HEK293 (cell line): ENCODE measurements around the gene PFAS.

ENCODE experiments used
- CTCF ChIA-PET: fragments of 350-600 bp; formaldehyde crosslinking; extraction: SDS; loops from one replicate; lab custom pipeline; 2021; ENCODE audit warnings: antibody characterized with exemption; lab: Yijun Ruan, JAX
- POLR2A ChIA-PET: fragments of 300-600 bp; formaldehyde crosslinking; extraction: SDS; loops from one replicate; lab custom pipeline; 2020; ENCODE audit warnings: antibody characterized with exemption, inconsistent platforms; lab: Yijun Ruan, JAX
- H3K27ac ChIP-seq: fragments of 200-500 bp; sonication (Bioruptor generic); 2 replicates; pipeline ENCODE4 v1.5.1; 2014; ENCODE audit warnings: low read depth, low read length, control low read depth, inconsistent platforms; ENCODE audit errors: extremely low read depth
- H3K36me3 ChIP-seq, 2 experiments: fragments of 200-500 bp in 1 of 2; sonication (Bioruptor generic) in 1 of 2; 1 replicate in 1 of 2; 2 replicates in 1 of 2; pipeline ENCODE4 v1.5.1; 2014 to 2017; ENCODE audit warnings: inconsistent platforms in 2 of 2, low read length in 2 of 2; ENCODE audit not compliant: control insufficient read depth in 2 of 2, insufficient read depth in 1 of 2
- H3K4me1 ChIP-seq: fragments of 200-500 bp; sonication (Bioruptor generic); 2 replicates; pipeline ENCODE4 v1.5.1; 2014; ENCODE audit warnings: mild to moderate bottlenecking, low read length, inconsistent platforms; ENCODE audit not compliant: control insufficient read depth, insufficient read depth
- H3K4me3 ChIP-seq: 2 replicates; pipeline ENCODE4 v1.5.1; 2011; ENCODE audit warnings: low read depth, mild to moderate bottlenecking, control low read depth, low read length, moderate library complexity
- H3K9me3 ChIP-seq: fragments of 200-500 bp; sonication (Bioruptor generic); 2 replicates; pipeline ENCODE4 v1.5.1; 2014; ENCODE audit warnings: low read depth, low read length, inconsistent platforms; ENCODE audit not compliant: control insufficient read depth, insufficient read depth
- GLI4 ChIP-seq: fragments of 450-650 bp; formaldehyde crosslinking; IDR thresholded peaks from 2 replicates; pipeline ENCODE4 v1.5.1; 2016; ENCODE audit warnings: missing biosample characterization, missing genetic modification characterization
- KLF8 ChIP-seq: fragments of 450-650 bp; formaldehyde crosslinking; IDR thresholded peaks from 2 replicates; pipeline ENCODE4 v1.5.1; 2016; ENCODE audit warnings: missing biosample characterization, missing genetic modification characterization
- SCRT2 ChIP-seq: fragments of 450-650 bp; formaldehyde crosslinking; IDR thresholded peaks from 2 replicates; pipeline ENCODE4 v1.5.1; 2016; ENCODE audit warnings: missing biosample characterization, missing genetic modification characterization
- WT1 ChIP-seq: fragments of 450-650 bp; formaldehyde crosslinking; IDR thresholded peaks from 2 replicates; pipeline ENCODE4 v1.5.1; 2016; ENCODE audit warnings: missing biosample characterization, missing genetic modification characterization
- ZBTB48 ChIP-seq: fragments of 450-650 bp; formaldehyde crosslinking; IDR thresholded peaks from 2 replicates; pipeline ENCODE4 v1.5.1; 2016; ENCODE audit warnings: missing biosample characterization, missing genetic modification characterization
- ZNF146 ChIP-seq: fragments of 450-650 bp; formaldehyde crosslinking; IDR thresholded peaks from 2 replicates; pipeline ENCODE4 v1.5.1; 2016; ENCODE audit warnings: missing biosample characterization, missing genetic modification characterization
- ZNF155 ChIP-seq: fragments of 450-650 bp; formaldehyde crosslinking; IDR thresholded peaks from 2 replicates; pipeline ENCODE4 v1.5.1; 2016; ENCODE audit warnings: missing biosample characterization, missing genetic modification characterization
- ZNF2 ChIP-seq: fragments of 450-650 bp; formaldehyde crosslinking; IDR thresholded peaks from 2 replicates; pipeline ENCODE4 v1.5.1; 2016; ENCODE audit warnings: missing biosample characterization, missing genetic modification characterization
- ZNF311 ChIP-seq: fragments of 450-650 bp; formaldehyde crosslinking; IDR thresholded peaks from 2 replicates; pipeline ENCODE4 v1.5.1; 2017; ENCODE audit warnings: missing biosample characterization, missing genetic modification characterization, borderline replicate concordance
- ZNF623 ChIP-seq: fragments of 450-650 bp; formaldehyde crosslinking; IDR thresholded peaks from 2 replicates; pipeline ENCODE4 v1.5.1; 2016; ENCODE audit warnings: missing biosample characterization, missing genetic modification characterization
- ZNF626 ChIP-seq: fragments of 450-650 bp; sonication (Bioruptor Pico); formaldehyde crosslinking; IDR thresholded peaks from 2 replicates; pipeline ENCODE4 v1.5.1; 2018; ENCODE audit warnings: missing biosample characterization, missing genetic modification characterization, inconsistent platforms
- ZNF654 ChIP-seq: fragments of 450-650 bp; formaldehyde crosslinking; IDR thresholded peaks from 2 replicates; pipeline ENCODE4 v1.5.1; 2016; ENCODE audit warnings: low read depth, missing biosample characterization, missing genetic modification characterization
- ZNF768 ChIP-seq: fragments of 450-650 bp; formaldehyde crosslinking; IDR thresholded peaks from 2 replicates; pipeline ENCODE4 v1.5.1; 2018; ENCODE audit warnings: missing biosample characterization, mild to moderate bottlenecking, missing genetic modification characterization
- TF ChIP-seq, protein P1 (sequence below): fragments of 450-650 bp; formaldehyde crosslinking; optimal IDR thresholded peaks from 2 replicates; pipeline ENCODE3; 2016; ENCODE audit warnings: missing biosample characterization, mild to moderate bottlenecking, missing genetic modification characterization
- TF ChIP-seq, protein P2 (sequence below): fragments of 450-650 bp; formaldehyde crosslinking; IDR thresholded peaks from 2 replicates; pipeline ENCODE4 v1.5.1; 2016; ENCODE audit warnings: missing biosample characterization, missing genetic modification characterization
- TF ChIP-seq, protein P3 (sequence below): fragments of 450-650 bp; formaldehyde crosslinking; IDR thresholded peaks from 2 replicates; pipeline ENCODE4 v1.5.1; 2016; ENCODE audit warnings: missing biosample characterization, missing genetic modification characterization
- TF ChIP-seq, protein P4 (sequence below): fragments of 450-650 bp; formaldehyde crosslinking; IDR thresholded peaks from 2 replicates; pipeline ENCODE4 v1.5.1; 2017; ENCODE audit warnings: missing biosample characterization, mild to moderate bottlenecking, missing genetic modification characterization, moderate library complexity

Gene PFAS

DNA sequence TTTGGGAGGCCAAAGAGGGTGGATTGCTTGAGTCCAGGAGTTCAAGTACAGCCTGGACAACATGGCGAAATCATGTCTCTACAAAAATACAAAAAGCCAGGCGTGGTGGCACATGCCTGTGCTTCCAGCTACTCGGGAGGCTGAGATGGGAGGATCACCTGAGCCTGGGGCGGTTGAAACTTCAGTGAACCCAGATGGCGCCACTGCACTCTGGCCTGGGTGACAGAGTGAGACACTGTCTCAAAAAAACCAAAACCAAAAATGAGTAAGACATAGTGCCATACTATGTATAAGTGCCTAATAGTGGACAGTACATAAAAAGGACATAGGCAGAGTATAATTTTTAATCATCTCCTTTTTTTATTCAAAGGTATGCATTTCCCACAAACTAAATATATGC is 5.3 kb upstream of the PFAS start:
- no peaks in the 10 kb centered on the region for H3K9me3 ChIP-seq
- peaks cover 14 to 22% of the 10 kb centered on the region in 2 experiments; a peak in 2 of 3 replicates for H3K36me3 ChIP-seq
- no peak overlapping the region for H3K4me3 ChIP-seq
- ChIA-PET CTCF (interaction anchor here (0.6 to 1.6 kb wide), 9 partner anchors 11 to 726 kb away, joined by 3 to 5 read pairs (median 3); no protein-coding TSS in a partner anchor), POLR2A (interaction anchor here (0.6 to 0.8 kb wide), 3 partner anchors 21 to 56 kb away, joined by 3 to 5 read pairs (median 5); no protein-coding TSS in a partner anchor)
- TF ChIP-seq KLF8 (tag by site-specific recombination), result no peak
- no peak for TF ChIP-seq ZNF311 (tag by site-specific recombination)
- TF ChIP-seq SCRT2 (tag by site-specific recombination), result no peak
- TF ChIP-seq, protein P1, sequence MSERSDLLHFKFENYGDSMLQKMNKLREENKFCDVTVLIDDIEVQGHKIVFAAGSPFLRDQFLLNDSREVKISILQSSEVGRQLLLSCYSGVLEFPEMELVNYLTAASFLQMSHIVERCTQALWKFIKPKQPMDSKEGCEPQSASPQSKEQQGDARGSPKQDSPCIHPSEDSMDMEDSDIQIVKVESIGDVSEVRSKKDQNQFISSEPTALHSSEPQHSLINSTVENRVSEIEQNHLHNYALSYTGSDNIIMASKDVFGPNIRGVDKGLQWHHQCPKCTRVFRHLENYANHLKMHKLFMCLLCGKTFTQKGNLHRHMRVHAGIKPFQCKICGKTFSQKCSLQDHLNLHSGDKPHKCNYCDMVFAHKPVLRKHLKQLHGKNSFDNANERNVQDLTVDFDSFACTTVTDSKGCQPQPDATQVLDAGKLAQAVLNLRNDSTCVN (tag by site-specific recombination), result no peak
- TF ChIP-seq WT1 (tag by site-specific recombination), result 0 out of 2 replicates have a peak, but pooled peaks have one; percentile 11
- TF ChIP-seq ZNF654 (tag by site-specific recombination), result no peak
- H3K27ac ChIP-seq, result 0 out of 2 replicates have a peak overlapping the region, but pooled peaks have one; percentile 16
- H3K4me1 ChIP-seq, result no peaks in the 10 kb centered on the region

DNA sequence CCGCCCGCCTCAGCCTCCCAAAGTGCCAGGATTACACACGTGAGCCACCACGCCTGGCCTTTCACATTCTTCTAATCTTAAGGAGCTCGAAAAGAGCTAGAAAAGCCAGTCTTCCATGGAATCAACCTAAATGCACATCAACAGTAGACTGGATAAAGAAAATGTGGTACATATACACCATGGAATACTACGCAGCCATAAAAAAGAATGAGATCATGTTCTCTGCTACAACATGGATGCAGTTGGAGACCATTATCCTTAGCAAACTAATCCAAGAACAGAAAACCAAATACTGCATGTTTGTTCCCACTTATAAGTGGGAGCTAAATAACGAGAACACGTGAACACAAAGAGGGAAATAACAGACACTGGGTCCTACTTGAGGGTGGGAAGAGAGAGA is 4.3 kb upstream of the PFAS start:
- CTCF ChIA-PET, result interaction anchor here (0.6 to 1.6 kb wide), 4 partner anchors 56 to 136 kb away, joined by 3 to 5 read pairs (median 4); no protein-coding TSS in a partner anchor
- peaks cover under 1% of the 10 kb centered on the region; the same call in 1 of the 2 replicates for H3K4me1 ChIP-seq
- TF ChIP-seq ZNF155 (tag by site-specific recombination), result no peak
- TF ChIP-seq, protein P2, sequence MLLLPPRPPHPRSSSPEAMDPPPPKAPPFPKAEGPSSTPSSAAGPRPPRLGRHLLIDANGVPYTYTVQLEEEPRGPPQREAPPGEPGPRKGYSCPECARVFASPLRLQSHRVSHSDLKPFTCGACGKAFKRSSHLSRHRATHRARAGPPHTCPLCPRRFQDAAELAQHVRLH, result peak; percentile 80; the same call in 1 of the 2 replicates
- peak; percentile 99 for TF ChIP-seq ZNF146
- no peak for TF ChIP-seq ZNF626 (tag by site-specific recombination)
- no peak for TF ChIP-seq ZBTB48
- no peak for TF ChIP-seq ZNF623 (tag by site-specific recombination)
- TF ChIP-seq GLI4, result no peak
- TF ChIP-seq ZNF768 (tag by site-specific recombination), result no peak
- TF ChIP-seq ZNF2 (tag by site-specific recombination), result no peak
- TF ChIP-seq, protein P3, sequence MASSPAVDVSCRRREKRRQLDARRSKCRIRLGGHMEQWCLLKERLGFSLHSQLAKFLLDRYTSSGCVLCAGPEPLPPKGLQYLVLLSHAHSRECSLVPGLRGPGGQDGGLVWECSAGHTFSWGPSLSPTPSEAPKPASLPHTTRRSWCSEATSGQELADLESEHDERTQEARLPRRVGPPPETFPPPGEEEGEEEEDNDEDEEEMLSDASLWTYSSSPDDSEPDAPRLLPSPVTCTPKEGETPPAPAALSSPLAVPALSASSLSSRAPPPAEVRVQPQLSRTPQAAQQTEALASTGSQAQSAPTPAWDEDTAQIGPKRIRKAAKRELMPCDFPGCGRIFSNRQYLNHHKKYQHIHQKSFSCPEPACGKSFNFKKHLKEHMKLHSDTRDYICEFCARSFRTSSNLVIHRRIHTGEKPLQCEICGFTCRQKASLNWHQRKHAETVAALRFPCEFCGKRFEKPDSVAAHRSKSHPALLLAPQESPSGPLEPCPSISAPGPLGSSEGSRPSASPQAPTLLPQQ, result no peak
- TF ChIP-seq, protein P4, sequence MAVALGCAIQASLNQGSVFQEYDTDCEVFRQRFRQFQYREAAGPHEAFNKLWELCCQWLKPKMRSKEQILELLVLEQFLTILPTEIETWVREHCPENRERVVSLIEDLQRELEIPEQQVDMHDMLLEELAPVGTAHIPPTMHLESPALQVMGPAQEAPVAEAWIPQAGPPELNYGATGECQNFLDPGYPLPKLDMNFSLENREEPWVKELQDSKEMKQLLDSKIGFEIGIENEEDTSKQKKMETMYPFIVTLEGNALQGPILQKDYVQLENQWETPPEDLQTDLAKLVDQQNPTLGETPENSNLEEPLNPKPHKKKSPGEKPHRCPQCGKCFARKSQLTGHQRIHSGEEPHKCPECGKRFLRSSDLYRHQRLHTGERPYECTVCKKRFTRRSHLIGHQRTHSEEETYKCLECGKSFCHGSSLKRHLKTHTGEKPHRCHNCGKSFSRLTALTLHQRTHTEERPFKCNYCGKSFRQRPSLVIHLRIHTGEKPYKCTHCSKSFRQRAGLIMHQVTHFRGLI (tag by site-specific recombination), result no peak
- TF ChIP-seq, all 188 proteins: peak for 2
- Histone ChIP-seq H3K4me3 (no peak overlapping the region), H3K9me3 (no peaks in the 10 kb centered on the region), H3K36me3 (peaks cover 14 to 16% of the 10 kb centered on the region in 2 experiments; a peak in 2 of 3 replicates), H3K27ac (no peak overlapping the region)
- POLR2A ChIA-PET, result interaction anchor here (0.8 to 0.9 kb wide), 2 partner anchors 22 to 51 kb away, joined by 3 read pairs; partner anchors contain the start of gene SLC25A35
